Spleen (tissue), 7 donors: ENCODE data around the gene KASH5.

Experiments
- CTCF ChIP-seq, 11 experiments: fragments of 200-600 bp in 7 of 11; fragments of 450-650 bp in 4 of 11; sonication (generic) in 4 of 11; IDR thresholded peaks in 8 of 11; conservative IDR thresholded peaks in 3 of 11; 1 replicate in 7 of 11; 2 replicates in 4 of 11; pipeline versions ENCODE4 v1.4.0 to v1.8.0; 2016 to 2021; ENCODE audit warnings: antibody characterized with exemption in 11 of 11, inconsistent platforms in 4 of 11, mild to moderate bottlenecking in 1 of 11
- POLR2A ChIP-seq, 3 donors: fragments of 450-650 bp; IDR thresholded peaks; one replicate each; pipeline ENCODE4 v1.5.1; 2017; ENCODE audit warnings: antibody characterized with exemption in 3 of 3, mild to moderate bottlenecking in 1 of 3
- donor health status: DM: no; HTN: no; CAD: no; lungs with moderate emphysema.
- donor health status: DM: no; HTN: no; CAD: no.
- donor health status: DM: no; HTN: no; CAD: no.

GRCh38 chr19:49348305-49349189, 39.5 kb upstream of the KASH5 start:
- TF ChIP-seq CTCF (IDR thresholded peaks at IDR 0.05 in 8 of 11, conservative IDR thresholded peaks at IDR 0.05 in 3 of 11), result no peak
- no peak for TF ChIP-seq POLR2A (IDR thresholded peaks at IDR 0.05)
